Activated CD4-positive, alpha-beta T cell treated with anti-CD3 and anti-CD28 coated beads for 24 hours (primary cell): ENCODE measurements around the gene PHRF1.

Experiments
- DNase-seq, 2 donors: peaks; one replicate each; pipeline ENCODE4 v3.0.0-alpha.2; 2020; ENCODE audit warnings: low read depth in 2 of 2

Gene PHRF1

GRCh38 chr11:556662-557256, 19.5 kb upstream of the PHRF1 start:
- DNase-seq, result no peak

- no peak for DNase-seq
Observed at GRCh38 chr11:557328-558132, 18.7 kb upstream of the PHRF1 start.

- DNase-seq, result no peak
Observed at GRCh38 chr11:558503-558902, 17.8 kb upstream of the PHRF1 start.

GRCh38 chr11:559020-559620, 17.1 kb upstream of the PHRF1 start:
- no peak for DNase-seq

GRCh38 chr11:559712-560304, 16.5 kb upstream of the PHRF1 start:
- no peak for DNase-seq

- peak; percentile 93 to 94 for DNase-seq
Observed at GRCh38 chr11:560305-561147, 15.7 kb upstream of the PHRF1 start, which contains the start of the genes LMNTD2 and RASSF7. TSS of gene LMNTD2 (minus strand) at chr11:560738. CDS start at chr11:560716, 22 bp downstream. TSS of gene RASSF7 (plus strand) at chr11:560970. CDS start at chr11:561769, 799 bp downstream.

GRCh38 chr11:561148-562003, 14.9 kb upstream of the PHRF1 start:
- no peak for DNase-seq

- no peak for DNase-seq
Observed at GRCh38 chr11:562046-562645, 14.1 kb upstream of the PHRF1 start.

GRCh38 chr11:563066-563811, 13.0 kb upstream of the PHRF1 start:
- DNase-seq, result no peak

GRCh38 chr11:563812-564578, 12.3 kb upstream of the PHRF1 start:
- DNase-seq, result no peak

GRCh38 chr11:565921-566509, 10.3 kb upstream of the PHRF1 start:
- DNase-seq, result no peak

- DNase-seq, result no peak
Observed at GRCh38 chr11:567011-567628, 9.2 kb upstream of the PHRF1 start.

GRCh38 chr11:567629-568292, 8.5 kb upstream of the PHRF1 start:
- no peak for DNase-seq

- DNase-seq, result peak; percentile 77 to 91
Observed at GRCh38 chr11:568306-569157, 7.7 kb upstream of the PHRF1 start.

GRCh38 chr11:569158-569885, 6.9 kb upstream of the PHRF1 start:
- DNase-seq, result no peak

GRCh38 chr11:571802-572185, 4.5 kb upstream of the PHRF1 start:
- no peak for DNase-seq
